ENCODE measurements around the gene IL17A.

The IL17A gene

GRCh38 chr6:52186075-52186474 is at the start of gene IL17A:
Gene IL17A, plus strand, starts transcription at chr6:52186375. Its CDS starts 57 bp downstream, at chr6:52186432.
- DNase-seq: no peak

- DNase-seq: no peak
Measured at GRCh38 chr6:52136934-52137467, 49.2 kb upstream of the IL17A start.

- DNase-seq: no peak
Measured at GRCh38 chr6:52138284-52138683, 47.9 kb upstream of the IL17A start.

GRCh38 chr6:52139985-52140680 is 46.0 kb upstream of the IL17A start:
- DNase-seq: no peak

- DNase-seq: no peak
Measured at GRCh38 chr6:52141596-52141995, 44.6 kb upstream of the IL17A start.

- DNase-seq: no peak
Measured at GRCh38 chr6:52142556-52142955, 43.6 kb upstream of the IL17A start.

GRCh38 chr6:52143551-52143950 is 42.6 kb upstream of the IL17A start:
- no peak for DNase-seq

- DNase-seq: no peak
Measured at GRCh38 chr6:52144196-52145076, 41.7 kb upstream of the IL17A start.

GRCh38 chr6:52146851-52147445 is 39.2 kb upstream of the IL17A start:
- no peak for DNase-seq

- no peak for DNase-seq
Measured at GRCh38 chr6:52149076-52149475, 37.1 kb upstream of the IL17A start.

GRCh38 chr6:52149949-52150348 is 36.2 kb upstream of the IL17A start:
- DNase-seq: no peak

- no peak for DNase-seq
Measured at GRCh38 chr6:52152070-52152423, 34.1 kb upstream of the IL17A start.

- no peak for DNase-seq
Measured at GRCh38 chr6:52152711-52153160, 33.4 kb upstream of the IL17A start.

- DNase-seq: no peak
Measured at GRCh38 chr6:52154381-52154780, 31.8 kb upstream of the IL17A start.

GRCh38 chr6:52155791-52156576 is 30.2 kb upstream of the IL17A start:
- DNase-seq: peak; percentile 66 to 72

- DNase-seq: no peak
Measured at GRCh38 chr6:52157301-52157941, 28.8 kb upstream of the IL17A start.

GRCh38 chr6:52160472-52161104 is 25.6 kb upstream of the IL17A start:
- DNase-seq: no peak

GRCh38 chr6:52161689-52162438 is 24.3 kb upstream of the IL17A start:
- DNase-seq: no peak

GRCh38 chr6:52162940-52163908 is 23.0 kb upstream of the IL17A start:
- DNase-seq: peak; percentile 69 to 73
